Heart left ventricle (tissue), 16 donors: Measurements from ENCODE around the gene OMA1. TPM values are rescaled to one million over a fixed set of nuclear protein-coding genes. Genes with fewer than 3 reads are reported as not detected.
A peak's percentile ranks its signal among the peaks of the same experiment; 100 is the strongest.

Experiments
- ATAC-seq, 4 donors: fragments of 200-7000 bp; cut with Tn5 transposase; one replicate each; pipeline ENCODE4 v1.9.1; 2020 to 2022; ENCODE audit warnings: moderate library complexity in 4 of 4, mild to moderate bottlenecking in 3 of 4, moderate number of reproducible peaks in 1 of 4
- DNase-seq, 5 donors: peaks; one replicate each; pipeline ENCODE4 v3.0.0-alpha.2; 2020
- H3K27ac ChIP-seq, 12 donors: fragments of 200-600 bp; sonication (generic) in 4 of 12; one replicate each; pipeline versions ENCODE4 v1.5.0 to v1.8.0; 2016 to 2022; ENCODE audit warnings: mild to moderate bottlenecking in 2 of 12
- H3K27me3 ChIP-seq, 9 donors: fragments of 200-600 bp; sonication (generic) in 2 of 9; one replicate each; pipeline versions ENCODE4 v1.5.1 to v1.8.0; 2016 to 2022; ENCODE audit warnings: mild to moderate bottlenecking in 3 of 9
- H3K36me3 ChIP-seq, 9 donors: fragments of 200-600 bp; sonication (generic) in 2 of 9; one replicate each; pipeline versions ENCODE4 v1.5.0 to v1.8.0; 2018 to 2022; ENCODE audit warnings: mild to moderate bottlenecking in 2 of 9
- H3K4me1 ChIP-seq, 12 donors: fragments of 200-600 bp; sonication (generic) in 4 of 12; one replicate each; pipeline versions ENCODE4 v1.5.0 to v1.8.0; 2016 to 2022; ENCODE audit warnings: mild to moderate bottlenecking in 3 of 12
- H3K4me3 ChIP-seq, 12 donors: fragments of 200-600 bp; sonication (generic) in 4 of 12; one replicate each; pipeline versions ENCODE4 v1.5.0 to v1.8.0; 2017 to 2022; ENCODE audit warnings: mild to moderate bottlenecking in 9 of 12, moderate library complexity in 4 of 12
- H3K9me3 ChIP-seq, 12 donors: fragments of 200-600 bp; sonication (generic) in 4 of 12; one replicate each; pipeline versions ENCODE4 v1.5.0 to v1.8.0; 2016 to 2022; ENCODE audit warnings: mild to moderate bottlenecking in 1 of 12
- POLR2A ChIP-seq, 2 donors: fragments of 450-650 bp; IDR thresholded peaks; one replicate each; pipeline ENCODE4 v1.6.1; 2017; ENCODE audit warnings: antibody characterized with exemption in 2 of 2, mild to moderate bottlenecking in 2 of 2, moderate library complexity in 2 of 2
- WGBS, 4 donors: extraction: QIAGEN DNeasy Blood & Tissue Kit in 2 of 4; methylation state at CpG; one replicate each; pipeline versions ENCODE4 v1.1.5 to v1.1.7; 2013 to 2018; 5-methylcytosine and 5-hydroxymethylcytosine counted together
- intact Hi-C, 10 donors: fragments of 100-400 bp; cut with DNase I; formaldehyde crosslinking; loops; one replicate each; pipeline versions ENCODE4 v1.11.1 to v1.14.2; 2022
- polyA plus RNA-seq, 2 donors: library from polyadenylated mRNA; stranded (reverse); fragments of 200-250 nt; gene quantifications; one replicate each; pipeline ENCODE4 v1.2.3, GENCODE V29; 2013
- total RNA-seq, 9 donors: library from RNA; depleted of rRNA in 2 of 9; stranded (reverse); fragments of >200 nt in 2 of 9; fragmentation: NEBNext Ultra II Directional in 3 of 9; extraction: Animal tissue kit (Norgen Biotek cat#: 25700) in 3 of 9; gene quantifications; one replicate each; pipeline versions ENCODE4 v1.1.0 to v1.2.4, GENCODE V29; 2016 to 2023
- TF ChIP-seq, protein P1 (sequence below), 12 donors: fragments of 200-600 bp; sonication (generic) in 4 of 12; IDR thresholded peaks; one replicate each; pipeline versions ENCODE4 v1.5.0 to v1.8.0; 2018 to 2022; ENCODE audit warnings: antibody characterized with exemption in 12 of 12, mild to moderate bottlenecking in 5 of 12
- donor health status: ischemic (EF 13 %, LVEDD 7.1; RV severe dilation, severe dysfunction).
- donor health status: healthy with polysubstance abuse.
- donor health status: DM: no; HTN: yes; CAD: no.
- donor health status: DM: no; HTN: no; CAD: no.
- donor health status: ischemic (EF 25% LVEDD 6.9; RV normal size, moderate dysfunction).
- donor health status: ischemic (EF 25% LVEDD 5.7; RV mildly dilated, moderate dysfunction).
- donor health status: healthy.
- donor health status: DM: yes; HTN: yes; CAD: no.
- donor health status: ischemic (EF 35%, LVEDD 5.7; RV mildly dilated, moderate dysfunction).
- donor health status: nonischemic (EF 11% LVEDD 7.7; RV severe dilation, severe dysfunction).
- donor health status: DM: yes; HTN: yes; CAD: no.
- donor health status: PGD.
- donor health status: ischemic (EF 29% LVEDD 5.4; RV normal size, mild dysfunction).
- donor health status: nonischemic (EF 23%, LVEDD 6.1; RV moderate dilation, normal function).

The OMA1 gene
- total and polyA plus RNA-seq, 11 donors, result 9.6 to 44.5 (median 28.2) TPM

DNA sequence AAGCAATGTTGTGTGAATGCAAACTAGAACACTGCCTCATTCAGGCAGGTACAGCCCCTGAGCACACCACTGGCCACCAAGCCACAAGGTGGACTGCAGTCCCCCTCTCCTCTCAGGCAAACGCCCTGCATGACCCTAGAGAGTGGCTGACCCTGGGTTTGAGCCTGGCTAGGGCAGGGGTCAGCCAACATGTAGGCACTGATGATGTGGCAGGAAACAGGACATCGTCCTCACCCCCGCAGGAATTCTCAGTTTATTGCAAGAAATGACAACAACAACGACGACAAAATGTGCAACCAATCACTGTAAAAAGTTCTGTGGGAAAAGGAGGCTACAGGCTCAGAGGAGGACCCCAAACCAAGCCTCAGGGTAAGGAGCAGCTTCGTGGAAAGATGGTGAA lies 81.3 kb downstream of the OMA1 start:
- Histone ChIP-seq H3K4me3 (no peak overlapping the region), H3K9me3 (no peaks in the 10 kb centered on the region), H3K27me3 (no peaks in the 10 kb centered on the region), H3K27ac (no peak overlapping the region), H3K4me1 (peaks cover 0 to 14% (median 3%) of the 10 kb centered on the region in 12 donors), H3K36me3 (peaks cover 0 to 4% (median 0%) of the 10 kb centered on the region in 9 donors)
- DNase-seq (no peak), ATAC-seq (no peak)
- TF ChIP-seq, protein P1, sequence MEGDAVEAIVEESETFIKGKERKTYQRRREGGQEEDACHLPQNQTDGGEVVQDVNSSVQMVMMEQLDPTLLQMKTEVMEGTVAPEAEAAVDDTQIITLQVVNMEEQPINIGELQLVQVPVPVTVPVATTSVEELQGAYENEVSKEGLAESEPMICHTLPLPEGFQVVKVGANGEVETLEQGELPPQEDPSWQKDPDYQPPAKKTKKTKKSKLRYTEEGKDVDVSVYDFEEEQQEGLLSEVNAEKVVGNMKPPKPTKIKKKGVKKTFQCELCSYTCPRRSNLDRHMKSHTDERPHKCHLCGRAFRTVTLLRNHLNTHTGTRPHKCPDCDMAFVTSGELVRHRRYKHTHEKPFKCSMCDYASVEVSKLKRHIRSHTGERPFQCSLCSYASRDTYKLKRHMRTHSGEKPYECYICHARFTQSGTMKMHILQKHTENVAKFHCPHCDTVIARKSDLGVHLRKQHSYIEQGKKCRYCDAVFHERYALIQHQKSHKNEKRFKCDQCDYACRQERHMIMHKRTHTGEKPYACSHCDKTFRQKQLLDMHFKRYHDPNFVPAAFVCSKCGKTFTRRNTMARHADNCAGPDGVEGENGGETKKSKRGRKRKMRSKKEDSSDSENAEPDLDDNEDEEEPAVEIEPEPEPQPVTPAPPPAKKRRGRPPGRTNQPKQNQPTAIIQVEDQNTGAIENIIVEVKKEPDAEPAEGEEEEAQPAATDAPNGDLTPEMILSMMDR (IDR thresholded peaks at IDR 0.05), result no peak
- TF ChIP-seq POLR2A (IDR thresholded peaks at IDR 0.05), result no peak
- intact Hi-C loops, result no loop called here
- WGBS, 4 donors, result 75 to 86% (median 80%) methylated on average over 6 of the region's 6 CpGs

DNA sequence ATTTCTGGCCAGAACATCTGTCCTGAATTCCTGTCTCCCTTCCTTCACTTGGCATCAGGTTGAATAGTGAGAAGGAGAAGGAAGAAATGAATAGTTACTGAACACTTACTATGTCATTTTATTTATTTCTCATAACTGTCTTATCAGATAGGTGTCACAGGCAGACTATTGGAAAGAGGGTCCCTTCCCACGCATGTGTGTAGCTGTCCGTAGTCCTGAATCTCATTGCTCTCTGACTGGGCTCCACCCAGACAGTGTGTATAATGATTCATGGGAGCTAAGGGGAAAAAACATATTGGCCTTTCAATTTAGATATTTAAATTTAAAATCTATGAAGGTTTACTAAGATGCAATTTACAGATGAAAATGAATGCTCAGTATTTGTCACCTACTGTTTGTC lies 86.1 kb downstream of the OMA1 start:
- ATAC-seq, result no peak
- WGBS, 4 donors, result 32 to 38% (median 37%) methylated on average over 2 of the region's 2 CpGs
- intact Hi-C loops, result no loop called here
- Histone ChIP-seq H3K9me3 (peaks cover 0 to 9% (median 0%) of the 10 kb centered on the region in 12 donors), H3K4me1 (peaks cover 0 to 8% (median 0%) of the 10 kb centered on the region in 12 donors), H3K27me3 (no peaks in the 10 kb centered on the region), H3K27ac (no peak overlapping the region), H3K4me3 (no peak overlapping the region), H3K36me3 (no peaks in the 10 kb centered on the region)
- DNase-seq, result no peak
- TF ChIP-seq, protein P1 (IDR thresholded peaks at IDR 0.05), result no peak
- TF ChIP-seq POLR2A (IDR thresholded peaks at IDR 0.05), result no peak

DNA sequence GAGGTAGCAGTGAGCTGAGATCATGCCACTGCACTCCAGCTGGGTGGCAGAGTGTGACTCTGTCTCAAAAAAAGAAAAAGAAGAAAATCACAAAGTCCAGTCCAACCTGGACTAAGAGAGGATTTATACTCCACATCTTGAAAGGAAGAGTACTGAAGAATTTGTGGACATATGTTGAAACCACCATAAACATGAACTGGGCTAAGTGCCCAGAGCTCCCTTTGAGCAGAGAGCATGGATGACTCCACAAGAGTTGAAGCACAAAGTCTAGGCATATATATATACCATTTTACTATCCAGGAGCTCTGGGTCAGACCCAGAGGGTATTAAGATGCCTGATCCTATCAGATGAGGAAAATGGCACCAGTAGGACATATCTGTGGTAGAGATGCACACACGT lies 86.6 kb downstream of the OMA1 start:
- Histone ChIP-seq H3K27ac (no peak overlapping the region), H3K36me3 (no peaks in the 10 kb centered on the region), H3K27me3 (no peaks in the 10 kb centered on the region), H3K4me3 (no peak overlapping the region), H3K9me3 (peaks cover 0 to 9% (median 0%) of the 10 kb centered on the region in 12 donors), H3K4me1 (peaks cover 0 to 8% (median 0%) of the 10 kb centered on the region in 12 donors)
- no peak for ATAC-seq
- WGBS, 4 donors, result 77 to 94% (median 82%) methylated on average over 1 of the region's 1 CpG
- TF ChIP-seq, protein P1 (IDR thresholded peaks at IDR 0.05), result no peak
- no peak for TF ChIP-seq POLR2A (IDR thresholded peaks at IDR 0.05)
- DNase-seq, result no peak
- intact Hi-C loops, result no loop called here

DNA sequence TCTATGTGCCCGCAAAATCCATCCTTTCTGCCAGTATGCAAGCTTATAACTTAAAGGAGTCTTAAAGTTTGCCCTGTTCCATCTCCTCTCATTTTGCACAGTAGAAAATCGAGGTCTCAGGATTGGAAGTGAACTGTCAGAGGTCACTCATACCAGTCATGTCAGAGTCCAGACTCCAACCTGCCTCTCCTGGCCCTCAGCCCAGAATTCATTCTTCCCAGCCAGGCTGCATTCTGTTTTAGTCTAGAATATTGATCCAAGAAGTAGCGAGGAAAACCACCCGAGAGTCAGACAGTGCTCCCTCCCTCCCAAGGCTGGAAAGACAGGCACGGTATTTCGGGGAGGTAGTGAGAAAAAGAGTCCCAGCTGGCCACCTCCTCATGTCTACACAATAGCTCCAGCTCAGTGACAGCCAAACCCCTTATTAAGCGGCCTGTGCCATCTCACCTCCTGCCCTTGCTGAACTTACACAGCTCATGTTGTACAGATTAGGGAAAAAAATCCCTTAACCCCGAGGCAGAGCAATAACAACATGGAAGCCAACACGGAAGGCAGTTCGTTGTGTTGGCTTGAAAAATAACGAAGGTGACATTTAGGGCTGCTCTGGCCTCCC lies 89.4 kb downstream of the OMA1 start:
- intact Hi-C loops, result no loop called here
- Histone ChIP-seq H3K4me3 (no peak overlapping the region), H3K27ac (no peak overlapping the region), H3K36me3 (no peaks in the 10 kb centered on the region), H3K9me3 (peaks cover 0 to 9% (median 0%) of the 10 kb centered on the region in 12 donors), H3K27me3 (no peaks in the 10 kb centered on the region), H3K4me1 (peaks cover 0 to 8% (median 0%) of the 10 kb centered on the region in 12 donors)
- DNase-seq (no peak), ATAC-seq (peak in 2 of 4 donors; percentile 20 to 52)
- TF ChIP-seq, protein P1 (IDR thresholded peaks at IDR 0.05), result no peak
- TF ChIP-seq POLR2A (IDR thresholded peaks at IDR 0.05), result no peak
- WGBS, 4 donors, result 51 to 66% (median 56%) methylated on average over 11 of the region's 11 CpGs
